OCI-LY1 (cell line): ENCODE data around the gene VWC2L.

Experiments
- CTCF ChIP-seq: fragments of 200-600 bp; sonication (generic), shearing (Covaris generic); IDR thresholded peaks from 2 replicates; pipeline ENCODE4 v1.5.1; 2017; ENCODE audit warnings: mild to moderate bottlenecking, antibody characterized with exemption, low read length, moderate library complexity, mixed read lengths
- EZH2 ChIP-seq: fragments of 200-600 bp; sonication (generic), shearing (Covaris generic); IDR thresholded peaks from 2 replicates; pipeline ENCODE4 v1.8.0; 2017; ENCODE audit warnings: borderline replicate concordance, mixed run types, mild to moderate bottlenecking, antibody characterized with exemption, low read length, moderate library complexity, mixed read lengths

- TF ChIP-seq CTCF = no peak
- TF ChIP-seq EZH2 = no peak
Observed at GRCh38 chr2:214386720-214387119, 24.1 kb upstream of the VWC2L start.
